Stimulated activated CD8-positive, alpha-beta memory T cell treated with anti-CD3 and anti-CD28 coated beads, Interleukin-15, amount 100 ng/mL, for 4 hours (primary cell): ENCODE measurements around the gene PRAMEF13.
"Not testable (repeated sequence)": the region's sequence is repeated elsewhere in the genome, so short reads cannot be mapped to it uniquely, and the experiment has no call there.

Source experiments
- DNase-seq, 2 donors: peaks; one replicate each; pipeline ENCODE4 v3.0.0-alpha.2; 2020; ENCODE audit warnings: low read depth in 2 of 2

PRAMEF13 gene, protein sequence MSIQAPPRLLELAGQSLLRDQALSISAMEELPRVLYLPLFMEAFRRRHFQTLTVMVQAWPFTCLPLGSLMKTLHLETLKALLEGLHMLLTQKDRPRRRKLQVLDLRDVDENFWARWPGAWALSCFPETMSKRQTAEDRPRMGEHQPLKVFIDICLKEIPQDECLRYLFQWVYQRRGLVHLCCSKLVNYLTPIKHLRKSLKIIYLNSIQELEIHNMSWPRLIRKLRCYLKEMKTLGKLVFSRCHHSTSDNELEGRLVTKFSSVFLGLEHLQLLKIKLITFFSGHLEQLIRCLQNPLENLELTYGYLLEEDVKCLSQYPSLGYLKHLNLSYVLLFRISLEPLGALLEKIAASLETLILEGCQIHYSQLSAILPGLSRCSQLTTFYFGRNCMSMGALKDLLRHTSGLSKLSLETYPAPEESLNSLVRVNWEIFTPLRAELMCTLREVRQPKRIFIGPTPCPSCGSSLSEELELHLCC

DNA sequence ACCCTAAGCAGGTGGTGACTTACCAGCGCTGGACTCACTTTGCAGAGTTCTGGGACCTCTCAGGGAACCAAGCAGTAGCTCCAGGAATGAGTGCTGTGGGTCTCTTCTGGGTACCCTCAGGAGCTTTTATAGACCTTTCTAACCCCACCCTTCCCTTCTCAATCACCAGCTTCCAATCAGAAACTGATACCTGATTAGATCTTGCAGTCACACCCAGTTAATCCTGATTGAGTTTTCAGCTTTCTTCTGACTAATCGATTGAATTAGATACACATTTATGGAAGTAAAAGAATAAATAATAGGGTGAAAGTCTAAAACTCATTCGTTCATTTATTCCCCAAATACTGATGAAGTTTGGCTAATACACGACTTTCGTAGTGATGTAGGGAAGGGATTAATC, at the start of gene PRAMEF13:
TSS of gene PRAMEF13 (minus strand) at position 101 of the 400 bp plus-strand sequence. CDS start 1,820 bp downstream, outside the sequence.
- DNase-seq = not testable (repeated sequence)

DNA sequence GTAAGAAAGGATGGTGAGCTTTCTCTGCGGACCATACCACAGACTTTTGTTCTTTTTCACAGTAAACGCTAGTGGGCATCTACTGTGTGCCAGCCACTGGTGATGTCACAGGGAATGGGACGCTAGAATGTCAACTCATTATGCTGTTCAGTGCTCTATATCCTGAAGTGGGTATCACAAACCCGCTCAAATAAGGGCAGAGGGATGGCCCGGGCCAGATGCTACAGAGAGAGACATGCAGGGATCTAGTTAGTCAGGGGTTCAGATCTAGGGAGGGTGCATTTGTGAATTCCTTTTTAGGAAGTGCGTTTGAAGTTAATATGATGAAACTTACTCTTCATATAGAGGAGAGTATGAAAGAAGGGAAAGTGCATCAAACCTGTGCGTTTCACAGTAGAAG, 45.9 kb upstream of the PRAMEF13 start:
- not testable (repeated sequence) for DNase-seq

- DNase-seq = not testable (repeated sequence)
Measured at GRCh38 chr1:13246554-13246871, 45.3 kb upstream of the PRAMEF13 start.

DNA sequence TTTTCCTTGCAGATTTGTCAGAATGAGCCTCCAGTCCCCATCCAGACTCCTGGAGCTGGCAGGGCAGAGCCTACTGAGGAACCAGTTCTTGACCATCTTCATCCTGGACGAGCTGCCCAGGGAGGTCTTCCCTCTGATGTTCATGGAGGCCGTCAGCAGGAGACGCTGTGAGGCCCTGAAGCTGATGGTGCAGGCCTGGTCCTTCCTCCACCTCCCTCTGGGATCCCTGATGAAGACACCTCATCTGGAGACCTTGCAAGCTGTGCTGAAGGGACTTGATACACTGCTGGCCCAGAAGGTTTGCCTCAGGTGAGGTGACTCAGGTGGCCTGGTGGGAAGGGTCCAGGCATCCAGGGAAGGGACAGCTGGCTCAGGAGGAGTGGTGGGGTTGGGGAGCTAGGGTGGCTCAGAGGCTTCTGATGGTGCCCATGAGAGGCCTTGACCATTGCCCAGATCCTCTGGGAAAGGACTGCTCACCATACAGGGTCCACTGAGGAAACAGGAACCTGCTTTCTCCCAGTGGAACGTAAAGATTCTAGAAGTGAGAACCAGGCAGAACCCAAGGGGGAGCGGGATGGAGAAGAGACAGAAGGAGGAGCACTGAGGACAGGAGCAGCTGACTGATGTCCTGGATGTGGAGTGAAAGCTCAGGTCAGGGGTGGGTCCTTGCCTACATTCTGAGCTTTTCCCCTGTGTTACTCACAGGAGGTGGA, 44.8 kb upstream of the PRAMEF13 start:
- not testable (repeated sequence) for DNase-seq

- not testable (repeated sequence) for DNase-seq
Measured at GRCh38 chr1:13243536-13244263, 42.5 kb upstream of the PRAMEF13 start.

DNA sequence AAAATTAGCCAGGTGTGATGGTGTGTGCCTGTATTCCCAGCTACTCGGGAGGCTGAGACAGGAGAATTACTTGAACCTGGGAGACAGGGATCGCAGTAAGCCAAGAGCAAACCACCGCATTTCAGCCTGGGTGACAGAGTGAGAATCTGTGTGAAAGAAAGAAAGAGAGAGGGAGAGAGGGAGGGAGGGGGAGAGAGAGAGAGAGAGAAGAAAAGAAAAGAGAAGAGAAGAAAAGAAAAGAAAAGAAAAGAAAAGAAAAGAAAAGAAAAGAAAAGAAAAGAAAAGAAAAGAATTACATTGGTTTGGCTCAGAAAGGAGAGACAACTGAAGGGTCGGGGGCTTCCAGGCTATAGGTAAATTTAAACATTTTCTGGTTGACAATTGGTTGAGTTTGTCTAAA, 38.4 kb upstream of the PRAMEF13 start:
- not testable (repeated sequence) for DNase-seq

- not testable (repeated sequence) for DNase-seq
Measured at GRCh38 chr1:13237572-13237971, 36.4 kb upstream of the PRAMEF13 start.

DNA sequence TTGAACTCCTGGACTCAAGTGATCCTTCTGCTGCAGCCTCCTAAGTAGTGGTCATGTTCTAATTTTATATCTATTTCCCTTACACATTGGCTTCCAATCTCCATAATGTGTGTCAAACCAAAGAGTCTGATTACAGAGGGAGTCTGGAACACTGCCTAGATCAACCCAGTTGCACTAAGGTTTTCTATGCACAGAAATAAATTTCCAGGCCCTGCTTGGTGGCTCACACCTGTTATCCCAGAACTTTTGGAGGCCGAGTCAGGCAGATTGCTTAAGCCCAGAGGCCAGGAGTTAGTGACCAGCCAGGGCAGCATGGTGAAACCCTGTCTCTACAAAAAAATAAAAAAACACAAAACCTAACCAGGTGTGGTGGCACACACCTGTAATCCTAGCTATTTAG, 32.8 kb upstream of the PRAMEF13 start:
- DNase-seq = not testable (repeated sequence)

- not testable (repeated sequence) for DNase-seq
Measured at GRCh38 chr1:13232056-13232455, 30.8 kb upstream of the PRAMEF13 start.

- DNase-seq = not testable (repeated sequence)
Measured at GRCh38 chr1:13231061-13231750, 30.0 kb upstream of the PRAMEF13 start.

DNA sequence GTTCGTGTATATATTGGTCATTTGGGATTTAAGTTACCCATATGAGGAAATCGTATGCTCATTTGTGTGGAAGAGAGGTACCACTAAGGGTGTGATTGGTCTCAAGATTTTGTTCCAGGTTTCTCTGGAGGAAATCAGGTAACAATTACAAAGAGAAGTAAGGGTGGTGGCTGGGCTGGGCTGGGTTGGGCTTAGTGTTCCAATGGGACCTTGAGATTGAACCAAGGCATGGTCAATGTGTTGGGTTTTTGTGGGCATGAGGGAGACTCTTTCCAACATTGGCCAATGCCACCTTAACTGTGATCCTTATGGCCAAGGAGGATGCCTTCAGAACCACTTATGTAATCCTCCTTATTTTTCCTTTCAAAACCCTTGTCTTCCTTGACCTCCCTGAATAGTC, 29.4 kb upstream of the PRAMEF13 start:
- DNase-seq = not testable (repeated sequence)

DNA sequence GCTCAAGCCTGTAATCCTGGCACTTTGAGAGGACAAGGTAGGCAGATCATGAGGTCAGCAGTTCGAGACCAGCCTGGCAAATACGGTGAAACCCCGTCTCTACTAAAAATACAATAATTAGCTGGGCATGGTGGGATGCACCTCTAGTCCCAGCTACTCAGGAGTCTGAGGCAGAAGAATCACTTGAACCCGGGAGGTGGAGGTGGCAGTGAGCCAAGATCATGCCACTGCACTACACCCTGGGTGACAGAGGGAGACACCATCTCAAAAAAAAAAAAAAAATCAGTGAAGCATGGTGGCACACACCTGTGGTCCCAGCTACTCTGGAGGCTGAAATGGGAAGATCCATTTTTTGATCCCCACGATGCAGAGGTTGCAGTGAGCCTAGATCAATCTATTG, 28.9 kb upstream of the PRAMEF13 start:
- not testable (repeated sequence) for DNase-seq

DNA sequence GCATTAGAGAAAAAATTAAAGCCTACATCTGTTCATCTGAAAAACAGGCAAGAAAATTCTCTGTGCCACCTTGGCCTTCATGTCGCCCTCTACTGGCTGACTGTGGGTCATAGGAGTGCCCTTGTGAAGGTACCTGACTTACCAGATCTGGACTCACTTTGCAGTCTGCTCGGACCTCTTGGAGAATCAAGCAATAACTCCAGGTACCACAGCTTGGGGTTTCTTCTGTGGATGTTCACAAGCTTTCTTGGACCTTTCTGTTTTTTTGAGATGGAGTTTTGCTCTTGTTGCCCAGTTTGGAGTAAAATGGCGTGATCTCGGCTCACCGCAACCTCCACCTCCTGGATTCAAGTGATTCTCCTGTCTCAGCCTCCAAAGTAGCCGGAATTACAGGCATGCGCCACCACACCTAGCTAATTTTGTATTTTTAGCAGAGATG, 27.2 kb upstream of the PRAMEF13 start:
- DNase-seq = peak in 1 of 2 donors; percentile 5

DNA sequence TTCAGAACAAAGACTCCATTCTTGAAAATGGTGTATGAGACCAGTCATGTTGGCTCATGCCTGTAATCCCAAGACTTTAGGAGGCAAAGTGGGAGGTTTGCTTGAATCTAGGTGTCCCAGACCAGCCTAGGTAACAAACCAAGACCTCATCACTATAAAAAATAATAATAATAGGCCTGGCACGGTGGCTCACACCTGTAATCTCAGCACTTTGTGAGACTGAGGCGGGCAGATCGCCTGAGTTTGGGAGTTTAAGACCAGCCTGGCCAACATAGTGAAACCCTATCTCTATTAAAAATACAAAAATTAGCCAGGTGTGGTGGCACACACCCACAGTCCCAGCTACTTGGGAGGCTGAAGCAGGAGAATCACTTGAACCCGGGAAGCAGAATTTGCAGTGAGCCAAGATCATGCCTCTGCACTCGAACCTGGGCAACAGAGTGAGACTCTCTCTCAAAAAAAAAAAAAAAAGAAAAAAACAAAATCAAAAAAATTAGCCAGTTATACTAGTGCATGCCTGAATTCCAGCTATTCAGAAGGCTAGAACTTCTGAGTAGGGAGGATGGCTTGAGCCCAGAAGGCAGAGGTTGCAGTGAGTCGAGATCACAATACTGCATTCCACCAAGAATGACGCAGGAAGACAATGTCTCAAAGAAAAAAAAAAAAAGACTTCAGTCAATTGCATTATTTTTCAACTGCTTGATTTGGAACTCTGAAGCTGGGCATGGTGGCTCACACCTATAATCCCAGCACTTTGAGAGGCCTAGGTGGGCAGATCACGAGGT, 26.3 kb upstream of the PRAMEF13 start:
- DNase-seq = not testable (repeated sequence)

- DNase-seq = not testable (repeated sequence)
Measured at GRCh38 chr1:13225675-13226204, 24.5 kb upstream of the PRAMEF13 start, which contains the start of gene PRAMEF18. TSS of gene PRAMEF18 (minus strand) at chr1:13226154. CDS start at chr1:13226106, 48 bp downstream.

GRCh38 chr1:13224480-13225060, 23.4 kb upstream of the PRAMEF13 start:
- no peak for DNase-seq

DNA sequence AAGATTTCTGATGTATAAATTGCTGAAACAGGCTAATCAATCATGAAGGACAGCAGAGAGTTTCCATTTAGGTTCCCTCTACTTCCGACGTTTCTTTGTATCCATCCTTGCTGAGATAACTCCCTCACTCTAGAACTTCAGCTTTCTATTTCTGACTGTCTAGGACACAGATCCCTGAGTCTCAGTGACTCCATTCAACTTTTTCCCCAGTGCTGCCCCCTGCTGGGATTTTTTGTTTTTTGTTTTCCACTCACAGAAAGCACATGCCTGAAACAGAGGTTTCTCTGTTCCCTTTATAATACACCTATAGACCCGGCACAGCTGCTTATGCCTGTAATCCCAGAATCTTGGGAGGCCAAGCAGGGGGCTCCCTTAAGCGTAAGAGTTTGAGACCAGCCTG, 21.6 kb upstream of the PRAMEF13 start:
- not testable (repeated sequence) for DNase-seq

GRCh38 chr1:13219203-13219602, 18.0 kb upstream of the PRAMEF13 start:
- DNase-seq = not testable (repeated sequence)

DNA sequence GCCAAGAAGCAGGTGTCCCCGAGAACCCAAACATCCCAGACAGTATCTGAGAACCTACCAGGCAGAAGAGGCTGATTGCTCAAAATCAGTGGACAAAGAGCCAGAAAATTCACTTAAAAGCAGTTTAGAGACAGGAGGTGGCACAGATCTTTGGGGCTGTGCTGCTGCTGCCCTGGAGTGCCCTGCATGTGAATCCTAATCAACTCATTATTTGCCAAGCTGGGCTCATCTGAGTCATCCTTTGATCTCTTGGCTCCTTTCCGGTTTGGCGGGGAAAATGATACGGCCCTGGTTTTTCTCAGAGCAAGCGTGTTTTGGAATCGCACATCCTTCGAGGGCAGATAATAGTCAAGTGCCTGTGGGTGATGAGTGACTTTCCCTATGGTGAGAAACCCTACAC, 15.4 kb upstream of the PRAMEF13 start:
- DNase-seq = not testable (repeated sequence)

DNA sequence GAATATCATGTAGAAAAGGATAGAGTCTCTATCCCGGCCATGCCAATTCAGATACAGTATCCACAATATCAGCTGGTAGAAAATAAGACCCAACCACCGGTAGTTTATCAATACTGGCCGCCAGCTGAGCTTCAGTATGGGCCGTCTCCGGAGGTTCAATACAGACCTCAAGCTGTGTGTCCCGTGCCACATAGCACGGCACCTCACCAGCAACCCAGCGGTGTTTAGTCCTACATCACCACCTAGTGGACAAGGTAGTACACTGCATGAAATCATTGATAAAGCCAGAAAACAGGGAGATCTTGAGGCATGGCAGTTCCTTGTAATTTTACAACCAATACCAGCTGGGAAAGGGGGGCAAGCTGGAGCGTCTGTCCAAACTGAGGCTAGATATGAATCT, 7.5 kb upstream of the PRAMEF13 start:
- not testable (repeated sequence) for DNase-seq
